ENCODE measurements around the gene BNIP3.
"Not testable (repeated sequence)": the region's sequence is repeated elsewhere in the genome, so short reads cannot be mapped to it uniquely, and the experiment has no call there.

DNA sequence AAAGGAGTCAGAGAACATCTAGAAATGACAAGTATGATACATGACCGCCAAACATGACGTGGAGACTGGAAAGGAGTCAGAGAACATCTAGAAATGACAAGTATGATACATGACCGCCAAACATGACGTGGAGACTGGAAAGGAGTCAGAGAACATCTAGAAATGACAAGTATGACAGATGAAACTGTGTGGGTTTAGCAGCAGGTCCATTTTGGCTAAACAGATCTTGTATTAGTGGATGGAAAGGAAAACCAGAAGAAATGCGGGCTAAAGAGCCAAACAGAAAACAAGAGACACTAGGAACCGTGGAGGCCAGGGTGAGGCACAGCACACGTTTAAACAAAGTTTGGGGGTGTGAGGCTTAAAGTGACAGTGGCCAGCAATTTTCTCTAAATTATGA lies 31.8 kb downstream of the BNIP3 start:
- TF ChIP-seq, protein P1, sequence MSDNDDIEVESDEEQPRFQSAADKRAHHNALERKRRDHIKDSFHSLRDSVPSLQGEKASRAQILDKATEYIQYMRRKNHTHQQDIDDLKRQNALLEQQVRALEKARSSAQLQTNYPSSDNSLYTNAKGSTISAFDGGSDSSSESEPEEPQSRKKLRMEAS (IDR thresholded peaks at IDR 0.05) = not testable (repeated sequence)
- TF ChIP-seq, protein P2, sequence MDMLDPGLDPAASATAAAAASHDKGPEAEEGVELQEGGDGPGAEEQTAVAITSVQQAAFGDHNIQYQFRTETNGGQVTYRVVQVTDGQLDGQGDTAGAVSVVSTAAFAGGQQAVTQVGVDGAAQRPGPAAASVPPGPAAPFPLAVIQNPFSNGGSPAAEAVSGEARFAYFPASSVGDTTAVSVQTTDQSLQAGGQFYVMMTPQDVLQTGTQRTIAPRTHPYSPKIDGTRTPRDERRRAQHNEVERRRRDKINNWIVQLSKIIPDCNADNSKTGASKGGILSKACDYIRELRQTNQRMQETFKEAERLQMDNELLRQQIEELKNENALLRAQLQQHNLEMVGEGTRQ (IDR thresholded peaks at IDR 0.05; ENCODE audit: low read length) = not testable (repeated sequence)
- TF ChIP-seq KDM4A (IDR thresholded peaks at IDR 0.05; ENCODE audit: low read depth, low read length, severe bottlenecking); MAFK (IDR thresholded peaks at IDR 0.05; ENCODE audit: low read depth, low read length); BACH1 (IDR thresholded peaks at IDR 0.05; ENCODE audit: low read length); SIN3A (conservative IDR thresholded peaks at IDR 0.05 in 1 of 2, IDR thresholded peaks at IDR 0.05 in 1 of 2; ENCODE audit: low read depth in 1 of 2, low read length in 2 of 2); SP1 (IDR thresholded peaks at IDR 0.05; ENCODE audit: low read depth, low read length); BRCA1 (IDR thresholded peaks at IDR 0.05; ENCODE audit: low read depth, low read length); SIRT6 (IDR thresholded peaks at IDR 0.05; ENCODE audit: low read length); SUZ12 (IDR thresholded peaks at IDR 0.05; ENCODE audit: low read length); FOSL1 (IDR thresholded peaks at IDR 0.05; ENCODE audit: insufficient read depth, low read depth, low read length): not testable (repeated sequence)
- TF ChIP-seq, protein P3, sequence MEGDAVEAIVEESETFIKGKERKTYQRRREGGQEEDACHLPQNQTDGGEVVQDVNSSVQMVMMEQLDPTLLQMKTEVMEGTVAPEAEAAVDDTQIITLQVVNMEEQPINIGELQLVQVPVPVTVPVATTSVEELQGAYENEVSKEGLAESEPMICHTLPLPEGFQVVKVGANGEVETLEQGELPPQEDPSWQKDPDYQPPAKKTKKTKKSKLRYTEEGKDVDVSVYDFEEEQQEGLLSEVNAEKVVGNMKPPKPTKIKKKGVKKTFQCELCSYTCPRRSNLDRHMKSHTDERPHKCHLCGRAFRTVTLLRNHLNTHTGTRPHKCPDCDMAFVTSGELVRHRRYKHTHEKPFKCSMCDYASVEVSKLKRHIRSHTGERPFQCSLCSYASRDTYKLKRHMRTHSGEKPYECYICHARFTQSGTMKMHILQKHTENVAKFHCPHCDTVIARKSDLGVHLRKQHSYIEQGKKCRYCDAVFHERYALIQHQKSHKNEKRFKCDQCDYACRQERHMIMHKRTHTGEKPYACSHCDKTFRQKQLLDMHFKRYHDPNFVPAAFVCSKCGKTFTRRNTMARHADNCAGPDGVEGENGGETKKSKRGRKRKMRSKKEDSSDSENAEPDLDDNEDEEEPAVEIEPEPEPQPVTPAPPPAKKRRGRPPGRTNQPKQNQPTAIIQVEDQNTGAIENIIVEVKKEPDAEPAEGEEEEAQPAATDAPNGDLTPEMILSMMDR (IDR thresholded peaks at IDR 0.05; ENCODE audit: control extremely low read depth in 1 of 3, insufficient read depth in 1 of 3, low read depth in 1 of 3, low read length in 3 of 3) = not testable (repeated sequence)
